ENCODE results near the gene SIGLEC6. TPM values are rescaled to one million over a fixed set of nuclear protein-coding genes. Genes with fewer than 3 reads are reported as not detected.
A peak's percentile ranks its signal among the peaks of the same experiment; 100 is the strongest.

Gene SIGLEC6
- total RNA-seq, 1 experiment from 2014 or later = 0.31 TPM

DNA sequence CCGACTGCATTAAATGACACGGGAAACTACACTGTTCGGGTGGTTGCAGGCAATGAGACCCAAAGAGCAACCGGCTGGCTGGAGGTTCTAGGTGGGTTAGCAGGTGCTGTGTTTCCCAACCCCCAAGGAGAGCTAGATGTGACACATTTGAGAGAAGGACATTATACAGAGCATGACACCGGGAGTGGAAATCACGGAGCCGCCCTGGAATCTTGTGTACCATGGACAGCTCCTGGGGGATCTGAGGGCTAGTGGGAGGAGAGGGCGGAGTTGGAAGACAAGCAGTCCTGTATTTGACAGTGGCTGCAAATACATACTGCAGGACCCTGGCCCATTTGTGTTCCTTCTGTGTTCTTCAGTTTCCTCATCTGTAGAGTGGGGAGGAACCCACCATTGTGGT, 50.9 kb downstream of the SIGLEC6 start:
- H3K27me3 ChIP-seq (ENCODE audit: insufficient read depth, low read length) = no peaks in the 10 kb centered on the region
- peak; percentile 38 for DNase-seq
- no peak overlapping the region for H4K8ac ChIP-seq (replicated peaks; ENCODE audit: insufficient read length, low read depth, low read length)
- Mint-ChIP-seq H3K27me3 (ENCODE audit: low read depth) (peaks cover 45% of the 10 kb centered on the region), H3K27ac (no peak overlapping the region), H3K36me3 (ENCODE audit: insufficient read depth in 1 of 3, low read depth in 3 of 3) (peaks cover 0 to 4% (median 0%) of the 10 kb centered on the region in 3 experiments; a peak in 2 of 7 replicates), H3K4me3 (no peak overlapping the region; a peak in 1 of 5 replicates), H3K9me3 (peaks cover 32 to 96% of the 10 kb centered on the region in 2 experiments), H3K4me1 (no peaks in the 10 kb centered on the region)
- H3K9ac ChIP-seq (ENCODE audit: extremely low read depth, insufficient read length, low read length) = no peak overlapping the region
- no peaks in the 10 kb centered on the region for H3K9me3 ChIP-seq (ENCODE audit: control insufficient read depth, low read depth, low read length)
- no peak overlapping the region for H3K27ac ChIP-seq (ENCODE audit: insufficient read length, low read depth, low read length)
- H3K4ac ChIP-seq (ENCODE audit: low read depth, low read length) = no peak overlapping the region
- no peak overlapping the region for H2BK12ac ChIP-seq (ENCODE audit: insufficient read length, low read depth, low read length)
- no peak overlapping the region for H2BK5ac ChIP-seq (ENCODE audit: insufficient read length, low read length)
- no peak overlapping the region for H3K23ac ChIP-seq (ENCODE audit: insufficient read length, low read depth, low read length)
- no peak overlapping the region for H3K18ac ChIP-seq (ENCODE audit: insufficient read length, low read depth, low read length)
- H4K20me1 ChIP-seq (ENCODE audit: control insufficient read depth, insufficient read depth, insufficient read length) = no peaks in the 10 kb centered on the region
- H4K91ac ChIP-seq (ENCODE audit: insufficient read length, low read depth, low read length) = no peak overlapping the region
- H2BK20ac ChIP-seq (ENCODE audit: low read depth, low read length, poor library complexity, severe bottlenecking) = no peak overlapping the region
- no CpG with 5 or more reads among the region's 8 CpGs for WGBS (ENCODE audit: extremely low coverage, insufficient read length, low lambda C conversion rate)
- no peak overlapping the region for H4K5ac ChIP-seq (ENCODE audit: insufficient read length, low read depth, low read length)
- H3K79me1 ChIP-seq (ENCODE audit: insufficient read depth, low read depth, low read length, poor library complexity, severe bottlenecking) = no peaks in the 10 kb centered on the region
- H2AK5ac ChIP-seq (ENCODE audit: insufficient read length, low read length) = no peak overlapping the region
- H3K4me2 ChIP-seq (ENCODE audit: insufficient read depth, insufficient read length, low read length) = no peak overlapping the region
- no peak overlapping the region for H2BK15ac ChIP-seq (ENCODE audit: low read depth, low read length)
- H3K79me2 ChIP-seq (ENCODE audit: insufficient read depth, low read length) = no peaks in the 10 kb centered on the region
- no peak overlapping the region for H3K14ac ChIP-seq (ENCODE audit: insufficient read depth, low read length)
- H3T11ph ChIP-seq (ENCODE audit: low read length) = no peak overlapping the region
- H2AFZ ChIP-seq (ENCODE audit: low read length) = no peak overlapping the region
- H2BK120ac ChIP-seq (ENCODE audit: low read depth, low read length, poor library complexity, severe bottlenecking) = no peak overlapping the region
- H3K4me1 ChIP-seq (ENCODE audit: insufficient read depth, low read length) = no peaks in the 10 kb centered on the region
- TF ChIP-seq, protein P1, sequence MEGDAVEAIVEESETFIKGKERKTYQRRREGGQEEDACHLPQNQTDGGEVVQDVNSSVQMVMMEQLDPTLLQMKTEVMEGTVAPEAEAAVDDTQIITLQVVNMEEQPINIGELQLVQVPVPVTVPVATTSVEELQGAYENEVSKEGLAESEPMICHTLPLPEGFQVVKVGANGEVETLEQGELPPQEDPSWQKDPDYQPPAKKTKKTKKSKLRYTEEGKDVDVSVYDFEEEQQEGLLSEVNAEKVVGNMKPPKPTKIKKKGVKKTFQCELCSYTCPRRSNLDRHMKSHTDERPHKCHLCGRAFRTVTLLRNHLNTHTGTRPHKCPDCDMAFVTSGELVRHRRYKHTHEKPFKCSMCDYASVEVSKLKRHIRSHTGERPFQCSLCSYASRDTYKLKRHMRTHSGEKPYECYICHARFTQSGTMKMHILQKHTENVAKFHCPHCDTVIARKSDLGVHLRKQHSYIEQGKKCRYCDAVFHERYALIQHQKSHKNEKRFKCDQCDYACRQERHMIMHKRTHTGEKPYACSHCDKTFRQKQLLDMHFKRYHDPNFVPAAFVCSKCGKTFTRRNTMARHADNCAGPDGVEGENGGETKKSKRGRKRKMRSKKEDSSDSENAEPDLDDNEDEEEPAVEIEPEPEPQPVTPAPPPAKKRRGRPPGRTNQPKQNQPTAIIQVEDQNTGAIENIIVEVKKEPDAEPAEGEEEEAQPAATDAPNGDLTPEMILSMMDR (conservative IDR thresholded peaks at IDR 0.05) = no peak
- no peak overlapping the region for H3K56ac ChIP-seq (ENCODE audit: insufficient read length, low read depth, low read length)
- H3K23me2 ChIP-seq (ENCODE audit: insufficient read length, low read depth, low read length, poor library complexity, severe bottlenecking) = no peaks in the 10 kb centered on the region

All from H9 (cell line).